ENCODE results near the gene ZNF730. TPM values are rescaled to one million over a fixed set of nuclear protein-coding genes. Genes with fewer than 3 reads are reported as not detected.

Gene ZNF730
- total RNA-seq, 4 donors from 2014 or later: 6.3 TPM; not detected in 3

GRCh38 chr19:23183251-23183650 lies 66.4 kb downstream of the ZNF730 start:
- H3K4me3 ChIP-seq: no peak overlapping the region
- no peaks in the 10 kb centered on the region for H3K27me3 ChIP-seq
- peaks cover 0 to 2% (median 0%) of the 10 kb centered on the region in 4 donors for H3K9me3 ChIP-seq
- H3K27ac ChIP-seq: no peak overlapping the region
- no peak for DNase-seq (ENCODE audit: low spot score in 2 of 2)
- 78% methylated on average over 11 of the region's 11 CpGs for WGBS, 2 donors
- TF ChIP-seq CTCF (IDR thresholded peaks at IDR 0.05) (no peak), EP300 (IDR thresholded peaks at IDR 0.05) (no peak), POLR2A (IDR thresholded peaks at IDR 0.05) (no peak)
- H3K36me3 ChIP-seq: no peaks in the 10 kb centered on the region
- H3K4me1 ChIP-seq: no peaks in the 10 kb centered on the region

GRCh38 chr19:23190341-23190740 lies 73.5 kb downstream of the ZNF730 start:
- no peaks in the 10 kb centered on the region for H3K27me3 ChIP-seq
- WGBS, 2 donors: 83 to 86% methylated on average over 9 of the region's 9 CpGs
- H3K9me3 ChIP-seq: peaks cover 0 to 35% (median 0%) of the 10 kb centered on the region in 4 donors
- H3K4me1 ChIP-seq: no peaks in the 10 kb centered on the region
- TF ChIP-seq EP300 (IDR thresholded peaks at IDR 0.05): no peak
- no peak for TF ChIP-seq CTCF (IDR thresholded peaks at IDR 0.05)
- no peak for TF ChIP-seq POLR2A (IDR thresholded peaks at IDR 0.05)
- no peak overlapping the region for H3K4me3 ChIP-seq
- H3K36me3 ChIP-seq: no peaks in the 10 kb centered on the region
- DNase-seq (ENCODE audit: low spot score in 2 of 2): no peak
- H3K27ac ChIP-seq: no peak overlapping the region

Other genes starting within 250 kb of the ZNF730 start
- gene ZNF728, start 113.8 kb upstream of the ZNF730 start, total RNA-seq: 1 to 10 TPM in 2 of 4 donors, under 1 TPM in 2; 0.59 to 4.4 (median 1.1) TPM
- gene ZNF724, start 133.4 kb downstream of the ZNF730 start, total RNA-seq: 1 to 10 TPM in 2 of 4 donors, under 1 TPM in 2; 0.22 to 1.4 (median 0.82) TPM

All from tibial nerve (tissue), 4 donors.